ENCODE measurements around the gene IL5RA.

Gene IL5RA

DNA sequence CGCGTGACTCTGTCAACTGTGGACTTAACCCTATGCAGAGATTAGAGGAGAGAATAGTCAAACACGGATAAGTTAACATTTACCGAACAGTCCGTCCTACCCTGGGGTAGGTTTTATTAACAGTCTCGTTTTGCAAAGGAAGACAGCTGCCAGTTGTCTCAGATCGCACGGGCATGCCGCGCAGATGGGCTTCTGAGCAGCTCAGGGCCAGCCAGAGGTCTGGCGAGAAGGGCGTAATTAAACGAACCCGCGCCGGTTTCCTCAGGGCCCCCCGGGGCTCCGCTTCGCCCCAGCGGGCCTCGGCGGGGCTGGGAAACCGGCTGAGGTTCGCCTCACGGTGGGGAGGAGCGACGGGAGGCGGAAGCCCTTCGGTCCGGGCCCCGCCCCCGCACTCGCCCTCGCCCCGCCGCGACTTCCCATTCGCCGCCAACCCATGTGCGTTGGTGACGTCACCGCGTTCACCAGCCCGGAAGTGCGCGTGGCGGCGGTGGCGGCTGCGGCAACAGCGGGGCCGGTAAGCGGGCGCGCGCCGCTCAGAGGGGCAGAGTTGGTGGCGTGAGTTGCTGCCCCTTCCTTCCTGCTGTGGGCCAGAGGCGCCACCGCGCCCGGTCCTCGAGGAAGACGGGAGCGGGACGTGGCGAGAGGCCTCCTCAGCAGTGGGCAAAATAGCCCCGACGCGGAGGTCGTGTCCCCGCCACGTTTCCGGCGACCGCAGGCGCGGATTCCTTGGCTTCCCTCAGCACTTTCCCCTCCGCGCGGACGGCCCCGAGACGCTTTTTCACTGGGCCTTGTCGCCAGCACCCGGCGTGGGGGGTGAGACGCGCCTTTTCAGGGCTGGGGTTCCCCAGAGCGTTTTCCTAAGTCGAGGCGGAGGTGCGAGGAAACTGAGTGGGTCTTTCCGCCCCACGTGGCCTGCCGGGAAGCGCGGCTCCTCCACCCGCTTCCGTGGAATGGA lies 16.6 kb upstream of the IL5RA start, which contains the start of gene TRNT1:
Gene TRNT1 (plus strand): TSS at position 464 of the 955 bp plus-strand sequence. CDS start 2,101 bp downstream, outside the sequence.
- Histone ChIP-seq H2BK120ac (ENCODE audit: insufficient read depth, low read length, poor library complexity) (peak within 1 kb of the TSS; percentile 98), H3K79me2 (ENCODE audit: control insufficient read depth, insufficient read depth, low read length, poor library complexity) (peaks cover 11% of the 10 kb centered on the region), H3K4me1 (ENCODE audit: control insufficient read depth in 1 of 2, insufficient read depth in 2 of 2, low read length in 2 of 2) (peaks cover 3 to 6% of the 10 kb centered on the region in 2 experiments), H3K9me3 (ENCODE audit: insufficient read depth, low read depth, low read length) (no peaks in the 10 kb centered on the region), H3K4ac (ENCODE audit: low read depth, low read length) (peak within 1 kb of the TSS; percentile 99), H3K79me1 (ENCODE audit: low read length) (peaks cover 10% of the 10 kb centered on the region), H3K4me2 (ENCODE audit: low read length) (peak within 1 kb of the TSS; percentile 84), H2AK5ac (ENCODE audit: low read length) (peak within 1 kb of the TSS; percentile 72), H2AFZ (ENCODE audit: insufficient read depth, low read length, poor library complexity) (peak within 1 kb of the TSS; percentile 98), H4K91ac (ENCODE audit: low read depth, low read length) (peak within 1 kb of the TSS; percentile 92), H2BK12ac (ENCODE audit: low read length) (peak within 1 kb of the TSS; percentile 33), H3K27ac (ENCODE audit: low read depth, low read length) (peak within 1 kb of the TSS; percentile 76), H3K4me3 (ENCODE audit: low read depth, low read length) (peak within 1 kb of the TSS; percentile 93), H3K9ac (ENCODE audit: low read length) (peak within 1 kb of the TSS; percentile 89), H4K8ac (ENCODE audit: low read depth, low read length) (peak within 1 kb of the TSS; percentile 99), H3K27me3 (ENCODE audit: insufficient read depth, low read length) (no peaks in the 10 kb centered on the region), H3K18ac (ENCODE audit: low read length) (peak within 1 kb of the TSS; percentile 99), H3K23ac (ENCODE audit: low read length) (no peak within 1 kb of the TSS), H3K14ac (ENCODE audit: low read length) (peak within 1 kb of the TSS; percentile 99), H2BK5ac (ENCODE audit: low read depth, low read length, poor library complexity) (peak within 1 kb of the TSS; percentile 96), H4K12ac (ENCODE audit: low read depth, low read length) (peak within 1 kb of the TSS; percentile 100), H3K36me3 (ENCODE audit: control insufficient read depth in 1 of 2, insufficient read depth in 2 of 2, low read length in 2 of 2) (peaks cover 8 to 13% of the 10 kb centered on the region in 2 experiments)
- no CpG with 5 or more reads among the region's 100 CpGs for WGBS (ENCODE audit: extremely low coverage, insufficient coverage, insufficient read length)
- DNase-seq, result peak; percentile 93 to 94

DNA sequence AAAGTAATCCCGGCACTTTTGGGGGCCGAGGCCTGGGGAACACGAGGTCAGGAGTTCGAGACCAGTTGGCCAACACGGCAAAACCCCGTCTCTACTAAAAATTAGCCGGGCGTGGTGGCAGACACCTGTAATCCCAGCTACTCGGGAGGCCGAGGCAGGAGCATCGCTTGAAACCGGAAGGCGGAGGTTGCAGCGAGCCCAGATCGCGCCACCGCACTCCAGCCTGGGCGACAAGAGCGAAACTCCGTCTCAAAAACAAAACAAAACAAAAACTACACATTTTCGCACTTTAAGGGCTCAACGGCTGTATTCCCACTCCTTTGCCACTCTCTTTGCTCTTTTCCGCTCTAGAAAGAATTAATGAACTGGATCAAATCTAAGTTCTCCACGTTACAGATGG lies 15.8 kb upstream of the IL5RA start:
- peak overlapping the region; percentile 82 for H2AFZ ChIP-seq (ENCODE audit: insufficient read depth, low read length, poor library complexity)
- no peak overlapping the region for H3K23ac ChIP-seq (ENCODE audit: low read length)
- no peak overlapping the region for H3K27ac ChIP-seq (ENCODE audit: low read depth, low read length)
- peak overlapping the region; percentile 42 for H2AK5ac ChIP-seq (ENCODE audit: low read length)
- H2BK12ac ChIP-seq (ENCODE audit: low read length), result no peak overlapping the region
- no peak overlapping the region for H3K18ac ChIP-seq (ENCODE audit: low read length)
- peak overlapping the region; percentile 37 for H2BK5ac ChIP-seq (ENCODE audit: low read depth, low read length, poor library complexity)
- H4K12ac ChIP-seq (ENCODE audit: low read depth, low read length), result peak overlapping the region; percentile 87
- H3K27me3 ChIP-seq (ENCODE audit: insufficient read depth, low read length), result no peaks in the 10 kb centered on the region
- peak overlapping the region; percentile 69 for H3K4me2 ChIP-seq (ENCODE audit: low read length)
- H2BK120ac ChIP-seq (ENCODE audit: insufficient read depth, low read length, poor library complexity), result peak overlapping the region; percentile 52
- peak overlapping the region; percentile 79 for H4K91ac ChIP-seq (ENCODE audit: low read depth, low read length)
- peaks cover 10% of the 10 kb centered on the region for H3K79me1 ChIP-seq (ENCODE audit: low read length)
- WGBS (ENCODE audit: extremely low coverage, insufficient coverage, insufficient read length), result no CpG with 5 or more reads among the region's 24 CpGs
- no peak overlapping the region for H3K14ac ChIP-seq (ENCODE audit: low read length)
- peaks cover 3 to 6% of the 10 kb centered on the region in 2 experiments for H3K4me1 ChIP-seq (ENCODE audit: control insufficient read depth in 1 of 2, insufficient read depth in 2 of 2, low read length in 2 of 2)
- no peak overlapping the region for H3K4me3 ChIP-seq (ENCODE audit: low read depth, low read length)
- no peak overlapping the region for H3K9ac ChIP-seq (ENCODE audit: low read length)
- H3K9me3 ChIP-seq (ENCODE audit: insufficient read depth, low read depth, low read length), result no peaks in the 10 kb centered on the region
- peak overlapping the region; percentile 95 for H4K8ac ChIP-seq (ENCODE audit: low read depth, low read length)
- DNase-seq, result no peak
- H3K4ac ChIP-seq (ENCODE audit: low read depth, low read length), result peak overlapping the region; percentile 50
- peaks cover 8 to 13% of the 10 kb centered on the region in 2 experiments for H3K36me3 ChIP-seq (ENCODE audit: control insufficient read depth in 1 of 2, insufficient read depth in 2 of 2, low read length in 2 of 2)
- H3K79me2 ChIP-seq (ENCODE audit: control insufficient read depth, insufficient read depth, low read length, poor library complexity), result peaks cover 11% of the 10 kb centered on the region

DNA sequence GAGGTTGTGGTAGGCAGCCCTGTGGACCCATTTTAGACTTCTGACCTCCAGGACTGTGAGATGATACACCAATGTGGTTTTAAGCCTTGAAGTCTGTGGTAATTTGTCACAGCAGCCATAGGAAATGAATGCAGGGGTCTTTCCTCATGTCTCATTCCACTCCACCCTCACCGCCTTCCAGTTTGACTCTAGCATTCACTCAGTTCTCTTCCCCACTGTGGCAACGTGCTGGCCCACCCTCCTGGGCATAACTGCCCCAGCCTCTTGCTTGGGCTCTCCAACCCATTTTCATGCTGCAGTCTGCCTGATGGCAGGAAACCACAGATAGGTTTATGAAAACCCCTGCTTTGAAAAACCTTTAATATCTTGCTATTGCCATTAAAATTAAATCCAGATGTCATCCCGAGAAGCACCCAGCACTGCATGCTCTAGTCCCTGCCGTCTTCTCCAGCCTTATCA lies 9.2 kb upstream of the IL5RA start:
- Histone ChIP-seq H3K79me1 (ENCODE audit: low read length) (no peaks in the 10 kb centered on the region), H2BK5ac (ENCODE audit: low read depth, low read length, poor library complexity) (no peak overlapping the region), H4K12ac (ENCODE audit: low read depth, low read length) (no peak overlapping the region), H3K9me3 (ENCODE audit: insufficient read depth, low read depth, low read length) (no peaks in the 10 kb centered on the region), H3K4me2 (ENCODE audit: low read length) (no peak overlapping the region), H4K91ac (ENCODE audit: low read depth, low read length) (no peak overlapping the region), H3K14ac (ENCODE audit: low read length) (no peak overlapping the region), H3K79me2 (ENCODE audit: control insufficient read depth, insufficient read depth, low read length, poor library complexity) (no peaks in the 10 kb centered on the region), H2BK12ac (ENCODE audit: low read length) (no peak overlapping the region), H3K23ac (ENCODE audit: low read length) (no peak overlapping the region), H3K9ac (ENCODE audit: low read length) (no peak overlapping the region), H3K27me3 (ENCODE audit: insufficient read depth, low read length) (no peaks in the 10 kb centered on the region), H3K4me1 (ENCODE audit: control insufficient read depth in 1 of 2, insufficient read depth in 2 of 2, low read length in 2 of 2) (no peaks in the 10 kb centered on the region), H3K36me3 (ENCODE audit: control insufficient read depth in 1 of 2, insufficient read depth in 2 of 2, low read length in 2 of 2) (no peaks in the 10 kb centered on the region), H4K8ac (ENCODE audit: low read depth, low read length) (no peak overlapping the region), H3K4me3 (ENCODE audit: low read depth, low read length) (no peak overlapping the region), H3K4ac (ENCODE audit: low read depth, low read length) (no peak overlapping the region), H2AK5ac (ENCODE audit: low read length) (no peak overlapping the region), H3K27ac (ENCODE audit: low read depth, low read length) (no peak overlapping the region), H2BK120ac (ENCODE audit: insufficient read depth, low read length, poor library complexity) (no peak overlapping the region), H3K18ac (ENCODE audit: low read length) (no peak overlapping the region), H2AFZ (ENCODE audit: insufficient read depth, low read length, poor library complexity) (no peak overlapping the region)
- DNase-seq, result no peak
- WGBS (ENCODE audit: extremely low coverage, insufficient coverage, insufficient read length), result no CpG with 5 or more reads among the region's 4 CpGs

DNA sequence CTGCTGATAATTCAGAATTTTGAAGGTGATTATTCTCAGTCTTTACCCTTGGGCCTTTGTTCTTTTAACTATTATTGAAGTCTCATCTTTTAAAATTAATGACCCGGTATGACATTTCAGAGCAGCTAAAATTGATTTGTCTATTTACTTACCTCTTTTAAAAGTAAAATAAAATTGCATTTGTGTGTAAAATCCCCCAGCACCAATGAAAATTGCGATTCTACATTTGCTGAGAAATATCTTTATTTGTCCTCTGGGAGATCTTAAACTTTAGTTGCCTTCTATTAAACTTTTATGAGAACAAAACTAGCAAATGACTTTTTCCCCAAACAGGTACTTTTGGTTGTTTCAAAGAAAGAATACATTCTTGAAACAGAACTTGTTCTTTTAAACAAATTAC lies 7.5 kb upstream of the IL5RA start:
- Histone ChIP-seq H3K4me1 (ENCODE audit: control insufficient read depth in 1 of 2, insufficient read depth in 2 of 2, low read length in 2 of 2) (no peaks in the 10 kb centered on the region), H3K23ac (ENCODE audit: low read length) (no peak overlapping the region), H3K4me2 (ENCODE audit: low read length) (no peak overlapping the region), H4K91ac (ENCODE audit: low read depth, low read length) (no peak overlapping the region), H3K4ac (ENCODE audit: low read depth, low read length) (no peak overlapping the region), H2BK120ac (ENCODE audit: insufficient read depth, low read length, poor library complexity) (no peak overlapping the region), H3K14ac (ENCODE audit: low read length) (no peak overlapping the region), H2BK5ac (ENCODE audit: low read depth, low read length, poor library complexity) (no peak overlapping the region), H3K79me2 (ENCODE audit: control insufficient read depth, insufficient read depth, low read length, poor library complexity) (no peaks in the 10 kb centered on the region), H3K9me3 (ENCODE audit: insufficient read depth, low read depth, low read length) (no peaks in the 10 kb centered on the region), H3K36me3 (ENCODE audit: control insufficient read depth in 1 of 2, insufficient read depth in 2 of 2, low read length in 2 of 2) (no peaks in the 10 kb centered on the region), H2AK5ac (ENCODE audit: low read length) (no peak overlapping the region), H3K18ac (ENCODE audit: low read length) (no peak overlapping the region), H3K9ac (ENCODE audit: low read length) (no peak overlapping the region), H3K4me3 (ENCODE audit: low read depth, low read length) (no peak overlapping the region), H4K8ac (ENCODE audit: low read depth, low read length) (no peak overlapping the region), H2BK12ac (ENCODE audit: low read length) (no peak overlapping the region), H4K12ac (ENCODE audit: low read depth, low read length) (no peak overlapping the region), H3K27me3 (ENCODE audit: insufficient read depth, low read length) (no peaks in the 10 kb centered on the region), H2AFZ (ENCODE audit: insufficient read depth, low read length, poor library complexity) (no peak overlapping the region), H3K79me1 (ENCODE audit: low read length) (no peaks in the 10 kb centered on the region), H3K27ac (ENCODE audit: low read depth, low read length) (no peak overlapping the region)
- DNase-seq, result no peak
- WGBS (ENCODE audit: extremely low coverage, insufficient coverage, insufficient read length), result no CpG with 5 or more reads among the region's 2 CpGs
